Prostate gland (tissue), 2 donors: ENCODE measurements around the gene DNAH9.

ENCODE experiments used
- CTCF ChIP-seq, 4 experiments: fragments of 200-600 bp in 2 of 4; fragments of 450-650 bp in 2 of 4; sonication (generic) in 2 of 4; IDR thresholded peaks; 1 replicate in 3 of 4; 2 replicates in 1 of 4; pipeline ENCODE4 v1.5.1; 2016 to 2019; ENCODE audit warnings: antibody characterized with exemption in 4 of 4, mild to moderate bottlenecking in 2 of 4, moderate library complexity in 2 of 4
- POLR2AphosphoS5 ChIP-seq: sonication (generic); formaldehyde crosslinking; IDR thresholded peaks from one replicate; pipeline ENCODE4 v1.6.1; 2017; ENCODE audit warnings: antibody characterized with exemption

GRCh38 chr17:11950771-11951519 lies 352.7 kb downstream of the DNAH9 start:
- TF ChIP-seq CTCF (IDR thresholded peaks at IDR 0.05) = no peak
- TF ChIP-seq POLR2AphosphoS5 = no peak
